ENCODE results near the gene POU3F2. TPM values are rescaled to one million over a fixed set of nuclear protein-coding genes. Genes with fewer than 3 reads are reported as not detected.

POU3F2 gene
- total RNA-seq, 1 experiment from 2014 or later: not detected

DNA sequence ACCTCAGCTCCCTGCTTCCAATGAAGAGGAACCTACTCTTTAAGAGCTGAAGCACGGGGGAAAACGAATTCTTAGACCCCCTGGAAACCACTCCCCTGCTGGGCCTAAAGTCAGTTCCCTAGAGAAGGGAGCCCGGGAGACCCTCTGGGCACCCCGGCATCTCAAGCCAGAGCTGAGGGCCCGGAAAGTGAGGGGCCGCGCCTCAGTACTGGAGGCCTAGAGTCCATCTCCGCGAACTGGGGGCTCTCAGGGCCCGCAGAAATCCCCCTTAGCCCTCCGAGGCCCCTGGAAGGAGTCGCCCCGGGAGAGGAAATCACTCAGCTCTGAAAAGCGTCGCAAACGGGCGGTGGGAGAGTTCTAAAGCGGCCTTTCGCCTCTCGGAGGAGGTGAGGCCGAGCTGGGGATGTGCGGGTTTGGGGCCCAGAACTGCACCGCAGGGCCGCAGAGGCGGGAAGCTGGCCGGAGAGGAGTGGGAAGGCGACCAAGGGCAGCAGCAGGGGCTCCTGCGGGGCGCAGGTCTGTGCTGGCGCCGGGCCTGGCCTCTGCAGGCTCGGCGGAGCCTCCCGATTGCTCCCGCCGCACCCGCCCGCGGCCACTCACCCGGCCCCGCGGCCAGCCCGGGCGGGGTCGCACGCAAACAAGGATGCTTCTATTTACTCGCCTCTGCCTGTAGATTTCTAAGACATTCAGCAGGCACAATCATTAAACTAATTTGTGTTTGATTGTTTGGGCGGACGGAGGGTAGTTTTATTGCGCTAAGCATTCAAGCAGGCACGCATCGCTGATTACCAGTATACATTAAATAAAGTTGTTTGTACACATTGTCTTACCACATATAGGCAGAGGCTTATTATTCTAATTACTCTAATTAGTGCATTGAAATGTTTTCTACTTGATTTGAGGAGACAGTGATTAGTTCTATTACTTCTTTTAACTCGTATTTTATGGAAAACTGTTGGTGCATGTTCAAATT lies 9.2 kb downstream of the POU3F2 start:
- no peak for DNase-seq (ENCODE audit: low spot score)

DNA sequence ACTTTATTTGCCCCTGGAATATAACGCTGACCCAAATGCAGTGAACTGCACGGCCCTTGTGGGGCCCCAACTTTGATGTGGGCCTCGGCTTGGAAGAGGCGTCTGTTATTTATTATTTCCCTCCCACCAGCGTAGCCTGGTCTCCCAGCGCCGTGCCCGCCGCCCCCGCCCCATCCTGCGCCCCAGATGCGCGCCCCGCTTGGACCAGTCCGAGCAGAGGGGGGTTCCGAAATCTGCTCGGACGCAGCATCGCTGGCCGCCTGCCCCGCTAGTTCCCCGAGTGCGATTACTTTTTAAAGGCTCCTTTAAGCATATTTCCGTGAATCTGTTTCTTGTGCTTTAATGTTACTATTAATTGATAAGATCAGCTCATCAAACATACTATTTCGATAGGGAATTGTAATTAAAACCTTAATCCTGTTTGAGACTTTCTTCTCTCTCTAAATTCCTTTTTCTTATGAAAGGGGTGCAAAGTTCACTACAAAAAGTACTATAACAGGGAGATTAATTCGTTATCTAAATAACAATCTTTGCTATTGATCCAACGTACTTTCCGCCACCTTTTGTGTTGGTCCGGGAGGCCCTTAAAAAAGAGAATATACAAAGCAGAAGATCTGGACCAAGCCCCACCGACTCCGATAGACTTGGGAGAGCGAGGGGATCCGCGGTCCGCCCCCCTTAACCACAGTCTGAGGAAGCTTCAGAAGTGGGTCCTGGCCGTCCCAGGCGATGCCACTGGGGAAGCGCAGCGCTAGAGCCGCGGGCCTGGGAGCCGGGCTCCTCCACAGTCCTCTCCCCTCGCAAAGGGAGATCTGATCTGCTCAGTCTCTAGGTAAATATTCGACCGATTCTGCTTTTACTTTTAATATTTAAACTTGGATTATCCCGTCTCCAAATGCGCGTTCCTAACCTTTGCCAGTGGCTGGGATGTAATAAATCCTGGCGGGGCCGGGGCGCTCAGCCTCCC lies 10.2 kb downstream of the POU3F2 start:
- no peak for DNase-seq (ENCODE audit: low spot score)

DNA sequence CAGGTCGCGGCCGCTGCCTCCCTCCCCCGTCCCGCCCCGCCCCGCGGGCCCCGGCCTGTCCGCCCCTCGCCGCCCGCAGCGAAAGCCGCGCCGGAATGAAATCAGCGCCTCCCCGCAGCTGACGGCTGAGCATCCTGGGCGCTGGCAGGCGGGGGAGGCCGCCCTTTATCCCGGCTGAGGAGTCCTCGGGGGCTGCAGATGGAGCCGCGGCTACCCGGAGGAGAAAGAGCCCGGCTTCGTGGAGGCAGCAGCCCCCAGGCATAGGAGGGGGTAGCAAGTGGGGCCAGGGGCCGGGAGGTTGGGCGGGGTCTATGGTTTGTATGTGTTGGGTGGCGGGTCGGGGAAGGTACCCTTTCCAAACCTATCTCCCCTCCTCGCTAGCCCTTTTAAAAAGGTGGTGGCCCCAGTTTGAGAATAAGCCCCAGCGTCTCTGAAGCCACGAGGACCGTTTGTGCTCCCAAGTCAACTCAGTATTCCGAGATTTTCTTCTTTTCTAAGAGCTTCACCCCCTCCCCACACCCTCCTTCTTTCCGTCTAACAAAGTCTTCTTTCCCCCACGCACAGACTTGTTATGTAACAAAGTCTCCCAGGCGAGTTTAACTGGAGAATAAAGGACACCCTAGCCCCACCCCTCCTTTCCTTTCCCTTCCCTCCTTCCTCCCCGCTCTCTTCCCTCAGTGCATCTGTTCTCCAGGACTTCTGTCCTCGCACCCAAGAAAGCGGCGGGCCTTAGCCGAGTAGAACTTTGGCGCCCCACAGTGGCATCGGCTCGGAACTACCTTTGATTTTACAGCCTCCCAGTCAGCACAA lies 11.0 kb downstream of the POU3F2 start:
- DNase-seq (ENCODE audit: low spot score): peak; percentile 74

DNA sequence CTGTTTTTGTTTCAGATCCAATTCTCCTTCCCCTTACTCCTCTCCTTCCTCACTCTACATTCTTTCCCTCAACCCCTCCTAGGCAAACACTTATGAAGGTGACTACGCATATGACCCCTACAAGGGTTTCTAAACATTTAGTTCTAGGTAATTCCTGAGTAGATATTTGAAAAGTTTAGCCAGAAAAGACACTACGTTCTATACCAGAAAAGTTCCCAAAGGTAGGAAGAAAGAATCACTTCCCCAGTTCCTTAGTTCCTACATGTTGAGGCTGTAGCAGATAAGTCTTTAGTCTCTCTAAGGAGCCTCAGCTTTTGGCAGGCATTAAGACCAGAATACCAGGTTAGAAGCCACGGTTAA lies 11.6 kb downstream of the POU3F2 start:
- no peak for DNase-seq (ENCODE audit: low spot score)

DNA sequence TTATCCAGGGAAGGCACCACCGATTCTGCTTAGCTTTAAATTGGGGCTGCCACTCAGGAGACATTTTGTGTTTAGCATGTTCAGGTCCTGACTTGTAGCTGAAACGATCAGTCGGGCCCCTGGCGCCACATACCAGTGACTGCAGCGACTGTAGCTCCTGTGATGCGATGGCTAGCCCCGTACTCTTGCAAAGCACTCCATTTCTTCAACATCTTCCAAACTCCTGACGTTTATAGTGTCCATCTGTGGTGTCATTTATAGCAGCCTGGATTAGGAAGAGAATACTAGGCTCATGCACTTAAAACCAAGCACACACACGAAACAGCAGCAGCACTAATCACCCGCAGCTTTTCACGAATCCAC lies 13.0 kb downstream of the POU3F2 start:
- DNase-seq (ENCODE audit: low spot score): no peak

DNA sequence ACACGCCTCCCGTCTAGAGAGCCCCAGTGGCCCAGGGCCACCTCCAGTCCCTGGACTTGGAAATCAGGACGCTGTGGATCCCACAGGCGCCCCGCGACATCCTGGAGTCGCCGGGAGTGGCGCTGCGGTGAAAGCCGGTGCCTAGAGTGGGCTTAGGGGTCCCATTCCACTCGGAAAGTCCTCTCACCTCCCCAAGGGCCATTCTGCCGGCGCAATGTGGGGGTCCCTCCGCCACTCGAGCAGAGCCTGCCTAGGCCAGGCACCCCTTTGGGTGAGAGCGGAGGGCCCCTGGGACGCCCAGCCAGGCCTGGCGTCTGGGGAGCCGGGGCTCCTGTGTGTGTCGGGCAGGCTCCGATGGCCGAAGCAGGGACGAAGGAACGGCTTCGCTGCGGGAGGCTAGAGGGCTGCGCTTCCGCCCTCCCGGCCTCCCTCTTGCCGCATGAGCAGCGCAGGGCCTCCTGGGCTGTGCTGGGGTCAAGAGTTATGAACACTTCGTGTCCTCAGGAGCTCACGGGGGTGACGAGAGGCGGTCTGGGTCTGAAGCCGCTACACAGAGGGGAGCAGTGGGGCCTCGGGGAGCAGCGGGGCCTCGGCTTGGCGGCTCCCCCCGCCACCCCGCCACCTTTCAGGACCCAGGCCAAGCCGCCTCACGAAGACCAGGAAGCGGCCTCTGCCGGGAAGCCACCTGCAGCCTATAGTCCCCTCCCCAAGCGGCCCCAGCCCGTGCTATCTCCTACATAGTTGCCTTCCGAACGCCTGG lies 13.6 kb downstream of the POU3F2 start:
- DNase-seq (ENCODE audit: low spot score): no peak

DNA sequence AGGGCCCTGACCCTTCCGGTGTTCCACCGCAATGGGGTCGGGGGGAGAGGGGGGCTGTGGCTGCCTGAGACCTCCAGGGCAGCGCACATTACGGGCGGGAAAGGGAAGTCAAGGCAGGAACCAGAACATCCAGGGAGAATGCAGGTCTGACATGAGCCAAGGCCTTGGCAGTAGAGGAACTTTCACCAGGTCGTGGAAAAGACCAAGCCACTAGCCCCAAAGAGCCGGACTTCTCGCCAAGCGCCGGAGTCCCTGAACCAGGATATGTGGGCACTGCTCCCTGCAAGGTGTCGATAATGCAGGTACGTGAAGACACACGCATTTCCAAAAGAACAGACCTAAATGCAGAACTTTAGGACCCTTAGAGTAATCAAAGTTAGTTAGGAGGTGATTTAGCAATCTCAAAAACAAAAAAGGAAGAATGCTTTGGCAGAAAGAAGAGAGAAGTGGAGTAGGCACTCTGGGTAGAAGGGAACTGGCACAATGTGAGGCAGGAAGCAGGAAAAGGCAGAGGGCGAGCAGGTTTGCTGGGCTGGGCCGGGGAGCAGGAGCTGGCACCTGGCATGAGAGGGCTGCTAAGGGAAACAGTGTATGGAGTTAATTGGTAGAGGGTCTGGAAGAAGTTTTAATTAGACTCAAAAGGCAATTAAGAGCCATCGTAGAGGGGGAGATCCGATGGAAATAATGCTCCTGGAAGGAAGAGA lies 14.3 kb downstream of the POU3F2 start:
- DNase-seq (ENCODE audit: low spot score): no peak

DNA sequence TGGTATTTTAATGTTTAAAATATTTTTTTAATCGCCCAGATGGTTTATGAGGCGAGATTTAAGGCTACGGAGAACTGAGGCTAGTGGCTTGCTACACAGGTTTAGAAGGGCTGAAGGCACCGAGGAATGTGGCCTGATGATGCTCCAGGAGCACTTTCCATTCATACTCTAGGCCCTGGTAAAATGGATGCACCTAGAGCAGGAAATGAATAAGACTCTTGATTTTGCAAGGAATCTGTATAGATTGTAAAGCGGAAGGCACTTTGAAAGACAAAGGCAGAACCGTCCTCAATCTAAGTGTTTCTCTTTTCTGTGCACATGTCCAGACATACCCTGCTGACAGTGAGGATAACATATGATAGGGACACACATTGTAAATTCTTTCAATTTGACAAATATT lies 30.1 kb downstream of the POU3F2 start:
- DNase-seq (ENCODE audit: low spot score): no peak

DNA sequence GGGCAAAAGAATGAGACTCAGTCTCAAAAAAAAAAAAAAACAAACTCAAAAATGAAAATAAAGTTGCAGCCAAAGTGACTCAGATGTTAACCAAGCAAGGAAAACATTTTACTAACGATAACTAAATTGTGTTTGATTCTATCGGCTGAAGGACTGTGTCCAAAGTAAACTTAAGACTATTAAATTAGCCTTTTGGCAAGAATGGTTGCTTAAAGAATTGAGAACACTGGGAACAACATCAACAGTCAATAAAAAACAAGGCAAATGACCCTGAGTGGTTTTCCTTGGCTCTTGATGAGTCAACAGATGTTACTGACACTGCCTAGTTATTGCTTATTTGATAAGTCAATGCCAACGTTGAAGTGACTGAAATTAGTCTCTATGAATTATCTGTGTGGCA lies 36.7 kb downstream of the POU3F2 start:
- no peak for DNase-seq (ENCODE audit: low spot score)

DNA sequence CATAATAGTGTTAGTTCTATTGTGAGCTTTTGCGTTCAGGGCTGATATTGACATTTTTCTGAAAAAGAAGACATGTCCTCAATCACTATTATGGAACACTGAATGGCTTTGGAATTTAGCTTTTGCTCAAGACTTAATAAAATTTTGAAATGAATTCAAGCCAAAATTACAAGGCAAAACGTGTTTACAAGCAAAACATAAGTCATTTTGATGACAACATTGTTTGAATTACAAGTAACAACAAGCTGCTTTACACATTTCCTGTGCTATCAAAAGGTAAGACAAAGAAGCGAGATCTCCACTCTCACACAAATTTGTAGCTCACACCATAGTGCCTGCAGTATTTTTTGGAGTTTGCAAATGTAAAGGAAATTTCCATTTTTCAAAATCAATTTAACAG lies 37.4 kb downstream of the POU3F2 start:
- no peak for DNase-seq (ENCODE audit: low spot score)

DNA sequence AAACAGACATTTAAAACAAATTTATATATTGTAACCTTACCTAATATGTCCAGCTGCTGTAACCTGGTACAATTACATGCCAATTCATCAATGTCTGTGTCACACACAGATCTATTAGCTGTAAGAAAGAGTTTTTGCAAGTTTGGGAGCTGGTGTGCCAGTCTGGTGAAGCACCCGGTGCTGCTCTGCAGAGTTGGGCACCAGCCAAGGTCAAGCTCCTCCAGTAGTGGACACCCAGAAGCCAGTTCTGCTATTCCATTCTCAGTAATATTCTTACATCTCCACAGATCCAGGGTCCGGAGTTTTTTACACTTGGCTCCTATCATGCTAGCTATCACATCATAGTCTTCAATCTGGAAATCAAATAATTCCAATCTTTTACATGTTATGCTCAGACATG lies 41.0 kb downstream of the POU3F2 start:
- no peak for DNase-seq (ENCODE audit: low spot score)

DNA sequence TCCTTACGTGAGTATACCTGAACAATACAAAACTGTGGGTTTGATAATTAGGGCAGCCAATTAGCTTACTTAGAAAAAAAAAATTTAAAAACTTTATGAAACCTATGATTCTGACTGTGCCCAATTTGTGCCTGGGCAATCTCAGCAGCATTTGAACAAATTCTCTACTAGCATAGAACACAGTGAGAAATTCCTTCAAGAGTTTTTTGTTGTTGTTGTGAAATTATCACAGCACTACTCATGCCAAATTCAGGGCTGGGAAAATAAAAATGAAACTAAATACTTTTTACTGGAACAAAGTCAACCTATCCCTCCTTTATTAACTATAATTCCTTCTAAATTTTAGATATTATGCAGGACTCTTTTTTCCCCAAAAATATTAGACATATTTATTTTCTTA lies 42.9 kb downstream of the POU3F2 start:
- no peak for DNase-seq (ENCODE audit: low spot score)

DNA sequence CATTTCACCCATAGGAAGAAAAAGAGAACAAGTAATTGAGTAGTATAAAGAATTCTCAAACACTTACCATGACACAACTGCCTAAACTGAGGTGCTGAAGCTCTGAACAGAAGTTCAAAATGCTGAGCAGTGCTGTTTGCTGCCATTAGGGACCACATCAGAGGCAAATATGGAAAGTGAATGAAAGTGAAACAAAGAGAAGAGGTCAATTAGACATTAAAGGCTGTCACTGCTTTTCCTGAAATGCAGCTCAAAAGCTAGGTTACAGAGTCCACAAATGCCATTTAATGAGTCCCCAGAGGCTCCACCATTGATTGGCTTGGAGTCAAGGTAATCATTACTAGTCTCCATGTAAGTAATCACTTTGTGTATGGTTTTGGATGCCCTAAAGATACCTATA lies 46.1 kb downstream of the POU3F2 start:
- no peak for DNase-seq (ENCODE audit: low spot score)

DNA sequence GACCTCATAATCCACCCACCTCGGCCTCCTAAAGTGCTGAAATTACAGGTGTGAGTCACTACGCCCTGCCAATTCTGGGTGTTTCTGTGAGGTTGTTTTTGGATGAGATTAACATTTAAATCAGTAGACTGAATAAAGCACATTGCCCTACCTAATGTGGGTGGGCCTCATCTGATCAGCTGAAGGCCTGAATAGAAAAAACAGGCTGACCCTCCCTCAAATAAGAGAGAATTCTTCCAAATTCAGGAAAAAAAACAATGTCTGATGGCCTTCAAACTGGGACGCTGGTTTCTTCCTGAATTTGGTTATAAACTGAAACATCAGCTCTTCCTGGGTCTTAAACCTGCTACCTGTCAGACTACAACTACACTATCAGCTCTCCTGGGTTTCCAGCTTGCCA lies 51.0 kb downstream of the POU3F2 start:
- DNase-seq (ENCODE audit: low spot score): no peak

DNA sequence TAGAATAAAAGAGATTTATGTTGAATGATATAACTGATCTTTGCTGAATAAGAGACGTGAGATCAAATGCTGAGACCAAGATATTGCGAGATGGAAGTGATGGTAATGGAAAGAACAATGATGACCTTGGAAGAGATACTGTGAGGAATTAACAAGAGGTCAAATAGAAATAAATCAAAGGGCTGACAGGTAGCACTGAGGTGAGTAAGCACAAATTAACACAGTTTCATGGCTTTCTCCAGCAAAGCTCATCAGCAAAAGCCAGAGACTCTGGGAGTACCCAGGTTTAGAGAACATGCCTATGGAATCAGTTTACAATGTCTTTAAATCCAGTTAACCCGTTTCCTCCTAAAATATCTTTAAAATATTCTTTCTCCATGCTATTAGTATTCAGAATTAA lies 53.3 kb downstream of the POU3F2 start:
- no peak for DNase-seq (ENCODE audit: low spot score)

Other genes with a start within 250 kb of the POU3F2 start
- gene FBXL4, start 113.4 kb downstream of the POU3F2 start, total RNA-seq (2014; rRNA removed; shearing (Covaris generic)): 3.4 and 4.7 TPM in 2 replicates

Data from HT-29 (cell line).